H1 (cell line): ENCODE results near the gene TSHR. TPM values are rescaled to one million over a fixed set of nuclear protein-coding genes. Genes with fewer than 3 reads are reported as not detected.

Source experiments
- EP300 ChIP-seq, 2 experiments: IDR thresholded peaks; 1 replicate in 1 of 2; 2 replicates in 1 of 2; pipeline ENCODE4 v1.6.1; 2011 to 2012; ENCODE audit warnings: low read depth in 2 of 2, low read length in 2 of 2, mild to moderate bottlenecking in 2 of 2, borderline replicate concordance in 1 of 2, inconsistent platforms in 1 of 2, moderate library complexity in 1 of 2
- MAX ChIP-seq: IDR thresholded peaks from 2 replicates; pipeline ENCODE4 v1.6.1; 2012; ENCODE audit warnings: inconsistent platforms
- POLR2AphosphoS5 ChIP-seq: IDR thresholded peaks from 2 replicates; pipeline ENCODE4 v1.6.1; 2011; ENCODE audit warnings: low read depth, low read length
- TEAD4 ChIP-seq: IDR thresholded peaks from 2 replicates; pipeline ENCODE4 v1.6.1; 2012; ENCODE audit warnings: low read depth, low read length, inconsistent platforms, mixed read lengths
- polyA plus RNA-seq, 7 experiments: library from polyadenylated mRNA; depleted of rRNA in 3 of 7; stranded (reverse) in 5 of 7; unstranded in 2 of 7; fragments of >200 nt in 5 of 7; fragments of 200-250 nt in 2 of 7; gene quantifications; 1 replicate in 5 of 7; 2 replicates in 1 of 7; 4 replicates in 1 of 7; pipeline versions ENCODE4 v1.2.1 to v1.2.3, GENCODE V29; 2011 to 2013; ENCODE audit warnings: missing spikeins in 2 of 7, mixed read lengths in 2 of 7
- total RNA-seq: library from RNA; stranded (reverse); fragmentation: NEBNext Ultra II Directional; extraction: Animal tissue kit (Norgen Biotek cat#: 25700); gene quantifications from 2 replicates; pipeline ENCODE4 v1.2.1, GENCODE V29; 2021

Gene TSHR
- total and polyA plus RNA-seq, 2 of the 8 experiments (the other 6 are each of a cell fraction or from before 2014, with no cell fraction given), result 0.27 TPM; not detected in 1

GRCh38 chr14:81096656-81097055 is 141.2 kb downstream of the TSHR start (continued):
- TF ChIP-seq TEAD4, result no peak
- TF ChIP-seq EP300 (IDR thresholded peaks at IDR 0.05; ENCODE audit: borderline replicate concordance in 1 of 2, low read depth in 2 of 2, low read length in 2 of 2), result no peak
- TF ChIP-seq POLR2AphosphoS5, result no peak
- TF ChIP-seq MAX, result no peak
